Measurements from ENCODE around the gene TAAR5.
"Not testable (repeated sequence)": the region's sequence is repeated elsewhere in the genome, so short reads cannot be mapped to it uniquely, and the experiment has no call there.

The TAAR5 gene, protein sequence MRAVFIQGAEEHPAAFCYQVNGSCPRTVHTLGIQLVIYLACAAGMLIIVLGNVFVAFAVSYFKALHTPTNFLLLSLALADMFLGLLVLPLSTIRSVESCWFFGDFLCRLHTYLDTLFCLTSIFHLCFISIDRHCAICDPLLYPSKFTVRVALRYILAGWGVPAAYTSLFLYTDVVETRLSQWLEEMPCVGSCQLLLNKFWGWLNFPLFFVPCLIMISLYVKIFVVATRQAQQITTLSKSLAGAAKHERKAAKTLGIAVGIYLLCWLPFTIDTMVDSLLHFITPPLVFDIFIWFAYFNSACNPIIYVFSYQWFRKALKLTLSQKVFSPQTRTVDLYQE

DNA sequence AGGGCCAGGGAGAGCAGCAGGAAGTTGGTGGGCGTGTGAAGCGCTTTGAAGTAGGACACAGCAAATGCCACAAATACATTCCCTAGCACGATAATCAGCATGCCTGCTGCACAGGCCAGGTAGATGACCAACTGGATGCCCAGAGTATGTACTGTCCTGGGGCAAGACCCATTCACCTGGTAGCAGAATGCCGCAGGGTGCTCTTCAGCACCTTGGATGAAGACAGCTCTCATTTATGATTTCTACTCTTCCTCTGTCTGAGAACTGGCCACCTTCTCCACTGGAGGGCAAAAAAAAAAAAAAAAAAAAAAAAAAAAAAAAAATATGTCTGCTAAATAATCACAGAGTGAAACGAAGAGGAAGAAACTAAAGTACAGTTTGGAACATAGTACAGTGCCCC, at the start of gene TAAR5:
Gene TAAR5 (minus strand): TSS at position 288 of the 400 bp plus-strand sequence. CDS start 55 bp downstream, at position 233.
- DNase-seq (ENCODE audit: low read depth) = no peak

DNA sequence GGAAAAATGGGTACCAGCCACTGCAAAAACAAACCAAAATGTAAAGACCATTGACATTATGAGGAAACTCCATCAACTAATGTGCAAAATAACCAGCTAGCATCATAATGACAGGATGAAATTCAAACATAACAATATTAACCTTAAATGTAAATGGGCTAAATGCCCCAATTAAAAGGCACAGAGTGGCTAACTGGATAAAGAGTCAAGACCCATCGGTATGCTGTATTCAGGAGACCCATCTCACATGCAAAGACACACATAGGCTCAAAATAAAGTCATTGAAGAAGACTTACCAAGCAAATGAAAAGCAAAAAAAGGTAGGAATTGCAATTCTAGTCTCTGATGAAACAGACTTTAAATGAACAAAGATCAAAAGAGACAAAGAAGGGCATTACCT, 47.6 kb upstream of the TAAR5 start:
- DNase-seq (ENCODE audit: low read depth) = not testable (repeated sequence)

DNA sequence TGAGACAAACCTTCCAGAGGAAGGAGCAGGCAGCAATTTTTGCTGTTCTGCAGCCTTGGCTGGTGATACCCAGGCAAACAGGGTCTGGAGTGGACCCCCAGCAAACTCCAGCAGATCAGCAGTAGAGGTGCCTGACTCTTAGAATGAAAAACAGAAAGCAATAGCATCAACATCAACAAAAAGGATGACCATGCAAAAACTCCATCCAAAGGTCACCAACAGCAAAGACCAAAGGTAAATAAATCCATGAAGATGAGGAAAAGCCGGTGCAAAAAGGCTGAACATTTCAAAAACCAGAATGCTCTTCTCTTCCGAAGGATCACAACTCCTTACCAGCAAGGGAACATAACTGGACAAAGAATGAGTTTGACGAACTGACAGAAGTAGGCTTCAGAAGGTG, 46.4 kb upstream of the TAAR5 start:
- DNase-seq (ENCODE audit: low read depth) = not testable (repeated sequence)

DNA sequence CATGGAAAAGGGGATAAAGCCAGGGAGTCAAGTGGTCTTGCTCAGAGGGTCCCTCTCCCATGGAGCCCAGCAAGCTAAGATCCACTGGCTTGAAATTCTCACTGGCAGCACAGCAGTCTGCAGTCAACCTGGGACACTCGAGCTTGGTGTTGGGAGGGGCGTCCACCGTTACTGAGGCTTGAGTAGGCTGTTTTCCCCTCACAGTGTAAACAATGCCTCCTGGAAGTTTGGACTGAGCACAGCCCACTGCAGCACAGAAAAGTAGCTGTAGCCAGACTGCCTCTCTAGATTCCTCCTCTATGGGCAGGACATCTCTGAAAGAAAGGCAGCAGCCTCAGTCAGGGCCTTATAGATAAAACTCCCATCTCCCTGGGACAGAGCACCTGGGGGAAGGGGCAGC, 45.7 kb upstream of the TAAR5 start:
- not testable (repeated sequence) for DNase-seq (ENCODE audit: low read depth)

DNA sequence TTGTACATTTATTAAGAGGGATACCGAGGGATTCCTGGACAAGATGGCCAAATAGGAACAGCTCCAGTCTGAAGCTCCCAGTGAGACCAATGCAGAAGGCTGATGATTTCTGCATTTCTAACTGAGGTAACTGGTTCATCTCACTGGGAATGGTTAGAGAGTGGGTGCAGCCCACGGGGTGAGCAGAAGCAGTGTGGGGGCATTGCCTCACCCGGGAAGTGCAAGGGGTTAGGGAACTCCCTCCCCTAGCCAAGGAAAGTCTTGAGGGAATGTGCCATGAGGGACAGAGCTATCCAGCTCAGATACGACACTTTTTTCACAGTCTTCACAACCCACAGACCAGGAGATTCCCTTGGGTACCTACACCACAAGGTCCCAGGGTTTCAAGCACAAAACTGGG, 45.3 kb upstream of the TAAR5 start:
- no peak for DNase-seq (ENCODE audit: low read depth)

DNA sequence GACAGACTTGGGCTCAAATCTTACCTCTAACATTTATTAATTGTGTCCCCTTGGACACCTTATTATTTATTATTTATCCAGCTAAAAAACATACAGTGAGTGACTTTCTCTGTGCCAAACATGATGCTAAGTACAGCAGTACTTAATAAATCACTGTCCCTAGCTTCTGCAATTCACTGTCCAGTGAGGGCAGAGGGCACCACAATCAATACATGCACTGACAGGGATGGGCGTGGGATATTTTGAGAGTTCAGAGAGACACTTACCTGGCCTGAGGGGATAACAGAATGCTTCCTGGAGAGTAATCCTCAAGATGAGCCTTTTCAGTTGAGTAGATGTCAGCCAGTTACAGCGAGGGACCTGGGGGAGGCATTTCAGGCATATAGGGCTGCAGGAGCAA, 43.8 kb upstream of the TAAR5 start:
- no peak for DNase-seq (ENCODE audit: low read depth)

DNA sequence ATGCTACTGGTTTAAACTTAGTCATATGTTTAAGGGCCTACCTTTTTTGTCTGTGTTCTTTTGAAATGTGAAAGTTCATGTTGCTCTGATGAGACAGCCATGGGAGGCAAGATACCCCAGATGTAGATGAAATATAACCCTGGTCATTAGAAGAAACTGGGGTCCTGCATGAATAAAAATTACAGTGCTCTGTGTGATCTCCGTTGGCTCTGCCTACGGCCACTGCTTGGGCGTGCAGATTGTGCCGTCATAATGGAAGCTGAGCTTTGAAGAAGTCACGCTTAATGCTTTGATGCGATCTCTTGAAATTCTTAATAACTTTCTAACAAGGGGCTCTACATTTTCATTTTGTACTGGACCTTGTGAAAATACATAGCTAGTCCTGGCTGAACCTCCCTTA, 34.6 kb upstream of the TAAR5 start, which contains the start of gene TAAR2:
Gene TAAR2 (minus strand): TSS at position 101 of the 400 bp plus-strand sequence. CDS start 0 bp downstream, at position 101.
- DNase-seq (ENCODE audit: low read depth) = no peak

DNA sequence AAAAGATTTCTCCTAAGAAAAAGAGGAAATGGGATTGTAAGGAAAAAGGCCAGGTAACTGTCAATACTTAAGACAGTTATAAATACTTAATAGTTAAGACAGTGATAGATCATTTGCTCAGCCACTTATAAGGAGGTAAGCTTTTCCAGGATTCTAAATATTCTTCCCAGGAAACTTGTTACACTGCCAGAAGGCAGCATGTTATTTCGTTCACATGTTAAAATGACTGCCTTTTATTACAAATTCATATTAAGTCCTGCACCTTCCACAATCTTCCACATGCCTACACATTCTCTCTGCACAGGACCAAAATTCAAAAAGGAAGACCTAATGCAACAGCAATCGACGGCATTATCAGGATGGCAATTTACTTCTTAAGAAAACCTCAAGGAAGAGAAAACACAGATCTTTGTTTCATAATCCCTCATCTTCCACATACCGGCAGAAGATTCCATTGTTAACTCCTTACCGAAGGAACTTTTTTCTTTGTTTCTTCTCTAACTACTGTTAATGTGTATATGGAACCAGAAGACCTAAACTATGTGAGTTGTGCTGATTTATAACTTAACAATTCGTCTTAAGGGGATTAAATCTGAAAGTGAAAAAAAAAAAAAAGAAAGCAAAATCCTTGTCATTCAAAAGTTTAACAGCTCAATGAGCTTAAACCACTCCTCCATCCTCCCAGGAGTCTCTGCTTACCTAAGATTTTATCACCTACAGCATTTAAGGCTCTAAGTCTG, 33.7 kb upstream of the TAAR5 start:
- no peak for DNase-seq (ENCODE audit: low read depth)

DNA sequence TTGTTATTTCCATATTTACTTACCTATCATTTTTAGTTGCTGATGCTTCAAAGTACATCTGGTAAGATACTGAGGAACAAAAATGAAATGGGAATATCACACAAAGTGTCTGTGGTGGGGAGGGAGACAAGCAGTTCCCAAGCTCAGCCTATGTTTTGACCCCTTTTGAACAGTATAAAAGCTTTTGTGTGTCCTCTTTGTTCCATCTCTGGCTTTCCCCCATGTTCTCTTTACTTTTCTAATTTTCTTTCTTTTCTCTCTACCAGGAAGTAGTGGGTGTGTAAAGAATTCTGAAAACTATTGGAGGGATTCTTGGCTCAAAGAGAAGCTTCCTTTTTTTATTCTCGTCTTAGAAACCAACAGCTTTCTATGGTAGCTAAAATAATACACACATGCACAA, 27.1 kb upstream of the TAAR5 start:
- DNase-seq (ENCODE audit: low read depth) = no peak

DNA sequence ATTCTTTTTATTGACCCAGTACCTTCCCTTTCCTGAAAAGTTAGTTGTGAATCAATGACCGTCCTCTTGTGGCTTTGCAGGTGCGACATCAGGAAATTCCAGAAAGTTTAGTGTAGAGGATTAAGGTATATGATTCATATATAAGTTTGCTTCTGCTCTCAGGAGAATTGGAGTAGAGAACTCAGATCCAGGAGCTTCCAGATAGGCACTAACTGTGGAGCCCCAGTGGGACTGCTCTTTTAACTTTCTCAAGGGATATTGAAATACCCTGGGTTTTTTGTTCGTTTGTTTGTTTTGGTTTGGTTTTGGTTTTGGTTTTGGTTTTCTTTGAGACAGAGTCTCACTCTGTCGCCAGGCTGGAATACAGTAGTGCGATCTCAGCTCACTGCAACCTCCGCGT, 25.0 kb upstream of the TAAR5 start:
- no peak for DNase-seq (ENCODE audit: low read depth)

DNA sequence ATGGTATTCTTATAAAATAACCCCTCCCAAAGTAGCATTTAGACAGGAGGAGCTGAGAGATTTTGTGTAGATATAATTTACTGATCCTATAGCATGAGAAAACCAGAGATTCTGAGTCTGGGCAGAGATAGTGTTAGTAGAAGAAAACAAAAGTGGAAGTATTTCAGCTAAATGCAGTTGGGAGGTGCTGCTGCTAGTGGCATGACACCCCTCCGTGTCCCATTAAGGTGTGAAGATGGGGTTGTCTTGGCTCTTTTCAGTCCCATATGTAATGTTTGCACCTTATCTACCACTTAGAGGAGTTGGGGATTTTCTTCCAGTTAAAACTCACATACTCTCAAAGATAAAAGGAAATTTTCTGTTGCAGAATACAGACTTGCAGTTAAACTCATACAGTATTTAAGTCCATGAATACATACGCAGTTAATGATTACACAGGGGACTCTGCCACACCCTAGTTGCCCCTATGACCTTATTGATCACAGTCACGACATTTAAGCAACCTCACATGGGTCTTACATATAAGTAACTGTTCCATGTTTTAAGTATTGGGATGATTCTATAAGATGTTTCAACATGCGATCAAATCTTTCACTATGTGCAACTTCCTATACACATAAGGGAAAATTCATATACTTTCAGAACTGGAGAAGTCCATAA, 23.0 kb upstream of the TAAR5 start:
- DNase-seq (ENCODE audit: low read depth) = no peak

DNA sequence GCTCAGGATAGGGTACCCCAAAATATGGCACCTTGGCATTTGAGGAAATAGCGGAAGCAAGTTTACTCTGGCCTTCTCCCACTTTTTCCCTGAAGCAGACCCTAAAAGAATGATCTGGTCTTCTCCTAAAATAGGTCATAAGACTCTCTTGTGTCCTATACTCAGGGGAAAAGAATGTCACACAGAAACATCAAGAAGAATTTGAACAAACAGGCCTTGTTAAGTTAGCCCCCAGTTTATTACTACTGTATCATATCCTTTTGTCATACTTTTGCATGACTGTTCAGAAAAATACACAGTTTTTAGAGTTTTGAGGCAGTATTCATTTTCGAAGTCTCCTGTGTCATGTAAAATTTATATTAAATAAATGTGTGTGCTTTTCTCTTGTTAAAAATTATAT, 22.1 kb upstream of the TAAR5 start:
- DNase-seq (ENCODE audit: low read depth) = no peak

DNA sequence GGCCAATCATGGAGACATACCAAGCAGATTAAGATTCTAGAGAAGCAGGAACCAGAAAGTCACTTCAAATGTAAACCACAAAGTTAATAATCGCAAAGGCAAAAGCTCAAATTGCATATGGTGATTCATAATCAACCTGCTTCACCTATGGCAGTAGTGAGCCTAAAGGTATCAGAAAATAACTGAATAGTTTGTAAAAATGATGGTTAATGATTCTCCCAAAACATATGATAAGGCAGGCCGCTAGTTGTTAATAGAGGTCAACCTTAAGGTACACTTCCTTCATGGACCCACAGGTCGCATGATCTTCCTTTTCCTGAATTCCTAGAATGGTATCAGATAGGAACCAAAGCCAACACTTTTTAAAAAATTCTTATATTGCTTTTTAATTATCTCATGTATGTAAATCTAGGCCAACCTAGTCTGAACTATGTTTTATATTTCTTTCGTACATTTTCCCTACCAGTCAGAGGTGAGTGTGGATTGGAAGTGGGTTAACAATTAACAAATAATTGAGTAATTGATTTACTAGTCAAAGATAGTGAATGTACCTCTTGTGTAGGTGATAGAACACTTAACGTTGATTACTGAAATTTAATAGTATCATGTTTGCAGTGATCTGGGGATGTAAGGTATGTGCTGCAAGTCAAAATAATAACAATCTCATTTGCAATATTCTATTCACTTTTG, 18.1 kb upstream of the TAAR5 start:
- no peak for DNase-seq (ENCODE audit: low read depth)

DNA sequence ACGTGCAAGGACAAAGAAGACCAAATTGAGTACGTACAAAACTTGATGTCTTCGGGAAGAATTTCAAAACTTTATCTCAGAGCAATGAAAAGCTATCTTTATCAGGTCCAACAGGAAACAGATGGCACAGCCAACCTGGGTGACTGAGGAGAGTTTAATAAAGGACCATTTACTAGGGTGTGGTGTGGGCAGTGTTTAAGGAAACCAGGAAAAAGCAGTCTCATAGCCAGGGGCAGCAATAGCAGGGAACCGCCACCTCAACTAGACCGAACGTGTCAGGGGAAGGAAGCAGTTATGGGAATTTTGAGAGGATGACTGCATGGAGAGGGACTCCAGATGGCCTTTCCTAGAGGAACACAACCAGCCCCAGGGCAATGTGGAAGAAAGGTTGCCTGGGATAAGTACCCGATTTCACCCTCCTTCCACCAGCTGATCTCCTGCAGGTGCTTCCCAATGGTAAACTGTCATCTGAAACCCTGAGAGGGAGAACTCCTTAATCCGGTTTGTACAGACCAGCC, 15.2 kb upstream of the TAAR5 start:
- DNase-seq (ENCODE audit: low read depth) = no peak

DNA sequence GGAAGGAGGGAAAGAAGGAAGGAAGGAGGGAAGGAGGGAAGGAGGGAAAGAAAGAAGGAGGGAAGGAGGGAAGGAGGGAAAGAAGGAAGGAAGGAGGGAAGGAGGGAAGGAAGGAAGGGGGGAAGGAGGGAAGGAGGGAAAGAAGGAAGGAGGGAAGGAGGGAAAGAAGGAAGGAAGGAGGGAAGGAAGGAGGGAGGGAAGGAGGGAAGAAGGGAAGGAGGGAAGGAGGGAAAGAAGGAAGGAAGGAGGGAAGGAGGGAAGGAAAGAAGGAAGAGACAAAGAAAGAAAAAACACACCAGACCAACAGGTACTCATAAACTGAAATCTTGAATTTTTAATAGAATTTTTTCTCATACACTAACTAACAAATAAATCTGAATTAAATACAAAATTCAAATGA, 11.4 kb upstream of the TAAR5 start:
- DNase-seq (ENCODE audit: low read depth) = not testable (repeated sequence)

DNA sequence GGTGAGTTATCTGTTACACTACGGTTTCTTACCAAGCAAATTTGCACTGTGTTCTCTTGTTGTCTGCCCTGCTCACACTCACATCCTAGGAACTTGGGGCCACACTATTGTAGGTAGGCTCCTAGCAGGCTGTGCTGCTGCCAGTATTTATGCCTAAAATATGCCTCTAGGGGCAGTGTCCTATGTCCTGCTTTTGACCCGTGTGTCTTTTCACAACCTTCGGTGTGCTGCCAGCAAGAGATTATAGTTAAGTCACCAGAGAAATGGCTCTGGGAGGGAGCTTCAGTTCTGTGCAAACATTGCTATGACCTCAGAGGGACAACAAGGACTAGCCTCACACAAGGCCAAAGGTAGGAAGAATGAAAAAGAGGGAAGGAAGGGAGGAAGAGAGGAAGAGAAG, 8.9 kb upstream of the TAAR5 start:
- no peak for DNase-seq (ENCODE audit: low read depth)

DNA sequence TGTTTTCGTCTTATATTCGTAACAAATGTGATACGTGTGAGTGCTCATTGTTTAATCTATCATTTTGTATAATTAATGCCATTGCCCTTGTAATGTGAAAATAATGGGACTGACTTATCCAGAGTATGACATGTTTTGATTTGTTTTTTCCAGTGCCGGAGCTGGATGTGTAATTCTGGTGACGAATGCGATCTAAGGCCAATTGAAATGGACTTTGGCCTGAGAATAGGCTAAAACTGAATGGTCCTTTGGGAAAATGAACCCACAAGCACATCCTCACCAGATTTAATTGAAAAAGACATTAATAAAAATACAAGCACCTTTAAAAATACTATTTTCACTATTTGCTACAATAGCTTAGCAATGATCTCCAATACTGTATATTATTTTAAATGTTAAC, 6.7 kb upstream of the TAAR5 start:
- DNase-seq (ENCODE audit: low read depth) = no peak

DNA sequence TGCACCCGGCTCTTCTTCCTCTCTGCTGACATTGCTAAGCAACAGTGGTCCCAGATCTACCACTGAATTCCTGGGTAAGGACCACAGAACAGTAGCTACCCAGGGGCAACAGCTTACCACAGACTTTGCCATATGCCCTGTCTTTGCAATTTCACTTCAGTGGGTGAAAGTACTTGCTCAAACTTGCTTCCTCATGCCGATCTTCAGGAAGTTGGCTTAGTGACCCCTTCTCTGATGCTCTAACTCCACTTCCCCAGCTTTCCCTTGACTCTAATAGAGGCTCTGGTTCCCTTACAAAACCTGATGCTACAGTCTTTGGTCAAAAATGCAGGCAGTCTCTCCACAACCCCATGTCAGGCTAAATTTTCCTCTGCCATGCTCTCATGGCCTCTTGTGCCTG, 3.3 kb upstream of the TAAR5 start:
- no peak for DNase-seq (ENCODE audit: low read depth)

DNA sequence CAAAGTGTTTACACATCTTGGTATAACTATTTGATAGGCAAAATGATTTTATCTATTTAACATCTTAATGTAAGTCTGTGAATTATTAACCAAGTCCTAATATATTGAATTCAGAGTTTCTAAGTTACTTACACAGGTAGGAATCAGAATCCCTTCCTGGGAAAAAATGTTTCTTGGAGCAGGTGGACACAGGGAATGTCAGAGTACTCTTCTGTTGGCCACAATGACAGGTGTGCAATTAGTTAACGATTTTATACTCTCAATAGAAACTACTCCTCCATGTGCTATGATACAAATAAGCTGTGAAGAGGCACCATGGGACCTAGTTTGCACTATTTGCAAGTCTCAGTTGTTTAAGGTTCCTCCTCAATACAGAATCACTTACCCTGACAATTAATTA, 821 bp upstream of the TAAR5 start:
- no peak for DNase-seq (ENCODE audit: low read depth)

DNA sequence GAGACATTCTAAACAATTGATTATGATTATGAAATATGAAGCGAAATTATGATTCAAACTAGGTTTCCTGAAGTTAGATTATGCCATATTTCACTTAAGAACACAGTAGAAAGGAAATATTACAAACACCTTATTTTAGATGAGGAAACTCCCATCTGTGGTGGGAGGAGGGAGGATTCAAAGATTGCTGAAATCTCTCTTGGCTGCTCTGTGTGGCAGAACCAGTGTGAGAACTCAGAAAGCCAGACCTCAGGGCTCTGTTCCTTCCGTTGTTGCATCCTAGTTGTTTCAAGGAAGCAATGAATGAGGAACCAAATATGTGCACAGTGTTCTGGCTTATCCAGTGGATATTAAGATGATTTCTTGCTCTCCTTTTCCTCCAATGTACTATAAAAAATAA, 2.1 kb downstream of the TAAR5 start:
- no peak for DNase-seq (ENCODE audit: low read depth)

DNA sequence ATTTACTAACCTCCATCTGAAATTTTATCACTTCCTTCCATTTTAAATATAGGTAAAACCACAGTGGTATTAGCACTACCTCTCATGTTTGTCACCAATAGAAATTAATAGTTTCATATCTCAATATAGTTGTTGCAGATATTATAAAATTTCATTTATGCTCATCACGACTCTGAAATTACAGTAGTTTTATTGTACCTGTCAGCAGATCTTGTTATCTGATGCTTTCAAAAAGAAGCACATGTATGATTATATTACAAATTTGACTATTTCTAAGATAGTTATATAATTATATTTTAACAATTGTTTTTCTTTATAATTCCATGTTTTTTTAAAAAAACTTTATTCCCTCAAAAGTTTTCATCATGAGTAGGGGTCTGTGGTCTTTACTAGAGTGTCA, 4.8 kb downstream of the TAAR5 start:
- DNase-seq (ENCODE audit: low read depth) = no peak

DNA sequence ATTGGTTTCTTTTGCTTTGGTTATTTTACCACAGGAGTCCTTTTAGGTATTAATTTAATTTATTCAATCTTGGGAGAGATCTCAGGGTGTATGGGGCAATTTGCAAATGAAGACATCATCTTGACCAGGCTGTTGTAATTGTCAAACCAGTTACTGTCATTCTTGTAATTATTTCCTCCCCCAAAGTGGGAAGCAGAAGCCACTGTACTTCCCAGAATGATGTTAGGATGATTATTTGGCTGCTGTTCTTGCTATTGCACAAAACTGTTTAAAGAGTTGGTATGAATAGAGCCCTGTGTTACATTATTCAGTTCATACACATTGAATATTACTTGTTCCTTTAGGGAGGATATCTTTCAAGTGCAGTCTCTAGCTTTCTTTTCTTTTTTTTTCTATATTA, 17.8 kb downstream of the TAAR5 start:
- no peak for DNase-seq (ENCODE audit: low read depth)
